GM19463 (cell line): ENCODE results near the gene COPS9.

Source experiments
- ATAC-seq: cut with Tn5 transposase; IDR thresholded peaks from one replicate; pipeline ENCODE4 v1.9.1; 2021; ENCODE audit warnings: mild to moderate bottlenecking, moderate library complexity; ENCODE audit not compliant: unreplicated experiment

The COPS9 gene

DNA sequence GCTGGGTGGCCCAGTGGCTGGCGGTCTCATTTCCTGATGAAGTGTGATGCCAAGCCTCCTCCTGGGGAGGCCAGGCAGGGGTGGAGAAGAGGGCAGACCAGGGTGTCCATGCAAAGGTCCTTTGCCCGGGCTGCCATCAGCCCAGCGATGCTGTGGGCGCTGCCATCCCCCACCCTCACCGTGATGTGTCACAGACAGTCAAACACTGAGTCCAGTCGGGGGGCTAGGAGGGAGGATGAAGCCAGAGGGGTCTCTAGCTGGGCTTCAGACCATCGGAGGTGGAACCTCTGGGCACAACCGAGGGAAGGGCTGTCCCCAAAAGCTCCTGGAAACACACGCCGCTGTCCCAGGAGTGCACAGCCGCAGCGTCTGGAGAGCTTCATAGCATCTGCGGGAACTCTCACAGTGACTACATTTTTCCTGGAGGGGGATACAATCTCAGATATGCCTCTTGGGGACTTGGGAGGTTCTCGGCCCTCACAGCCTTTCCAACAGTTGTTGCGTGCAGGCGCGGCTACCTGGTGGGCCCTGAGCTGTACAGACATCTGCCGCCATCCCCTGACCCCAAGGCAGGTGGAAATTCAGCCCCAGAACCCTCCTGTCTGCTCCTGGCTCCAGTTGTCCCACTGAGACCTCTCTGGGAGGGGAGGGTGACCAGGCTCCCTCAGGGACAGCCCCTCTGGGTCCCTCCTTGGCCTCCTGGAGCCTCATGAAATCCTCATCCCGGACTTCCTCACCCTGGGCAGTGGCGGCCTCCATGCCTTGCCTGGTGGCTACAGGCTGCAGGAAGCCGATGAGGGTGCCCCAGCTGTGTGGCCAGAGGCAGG, 30.9 kb upstream of the COPS9 start:
- ATAC-seq = no peak

DNA sequence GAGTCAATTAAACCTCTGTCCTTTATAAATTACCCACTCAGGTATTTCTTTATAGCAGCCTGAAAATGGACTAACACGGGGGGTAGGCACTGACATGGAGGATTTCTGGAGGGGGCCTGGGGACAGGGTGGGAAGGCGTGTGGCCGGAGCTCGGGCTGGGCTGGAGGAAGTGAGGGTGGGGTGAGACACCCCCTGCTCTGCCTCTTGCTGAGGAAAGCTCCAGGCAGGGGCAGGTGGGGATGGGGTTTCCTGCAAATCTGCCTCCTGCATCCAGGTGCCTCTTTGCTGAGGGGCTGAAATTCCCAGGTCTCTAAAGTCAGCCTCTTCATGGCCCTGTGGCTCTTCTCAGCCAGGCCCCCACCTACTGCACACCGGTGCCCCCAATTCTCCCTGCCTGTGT, 30.1 kb upstream of the COPS9 start:
- ATAC-seq = no peak

DNA sequence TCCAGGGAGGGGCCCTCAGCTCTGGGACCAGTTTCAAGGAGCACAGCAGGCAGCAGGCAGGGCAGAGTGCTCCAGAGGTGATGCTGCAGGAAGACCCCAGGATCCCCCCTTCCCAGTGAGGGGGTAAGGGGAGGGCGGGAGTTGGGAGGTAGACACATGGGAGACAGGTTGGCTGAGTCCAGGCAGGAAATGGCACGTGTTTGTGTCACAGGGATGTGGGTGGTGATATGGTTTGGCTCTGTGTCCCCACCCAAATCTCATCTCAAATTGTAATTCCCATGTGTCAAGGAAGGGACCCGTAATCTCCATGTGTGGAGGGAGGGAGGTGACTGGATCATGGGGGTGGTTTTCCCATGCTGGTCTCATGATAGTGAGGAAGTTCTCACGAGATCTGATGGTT, 29.6 kb upstream of the COPS9 start:
- ATAC-seq = no peak

GRCh38 chr2:240165034-240165433, 28.9 kb upstream of the COPS9 start:
- ATAC-seq = no peak

DNA sequence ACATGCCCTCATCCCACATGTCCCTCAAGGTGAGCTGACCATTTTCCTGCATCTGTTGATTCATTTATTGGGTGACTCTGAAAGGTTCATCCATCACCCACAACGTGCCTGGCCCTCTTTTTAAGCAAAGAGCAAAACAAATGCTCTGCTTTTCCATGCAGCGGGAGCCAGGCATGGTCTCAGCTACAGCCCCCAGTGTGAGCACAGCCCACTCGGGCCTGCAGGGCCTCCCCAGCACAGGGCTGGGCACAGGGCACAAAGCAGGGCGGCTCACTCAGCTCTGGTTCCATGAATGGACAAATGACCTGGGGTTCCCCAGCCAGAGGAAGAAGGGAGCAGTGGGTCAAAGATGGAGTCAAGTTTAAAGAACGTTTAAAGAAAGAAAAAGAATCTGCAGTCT, 28.5 kb upstream of the COPS9 start:
- no peak for ATAC-seq

DNA sequence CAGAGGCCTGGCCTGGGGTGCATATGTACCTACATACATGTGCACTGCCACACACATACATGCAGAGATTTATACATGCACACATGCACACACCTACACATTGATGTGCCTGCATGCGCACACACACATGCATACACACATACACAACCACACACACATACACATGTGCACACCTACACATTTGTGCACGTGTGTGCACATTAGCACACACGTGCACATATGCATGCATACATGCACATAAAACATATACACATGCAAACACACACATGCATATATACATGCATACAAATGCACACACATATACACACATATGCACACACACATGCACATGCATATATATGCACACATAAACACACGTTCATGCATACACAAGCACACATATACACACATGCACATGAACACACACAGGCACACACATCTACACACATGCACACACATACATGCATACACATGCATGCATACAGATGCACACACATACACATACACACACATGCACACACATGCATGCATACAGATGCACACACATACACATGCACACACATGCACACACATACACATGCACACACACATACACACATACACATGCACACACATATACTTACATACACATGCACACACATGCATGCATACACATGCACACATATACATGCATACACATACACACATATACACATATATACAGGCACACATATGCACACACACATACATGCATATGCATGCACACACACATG, 27.9 kb upstream of the COPS9 start:
- ATAC-seq = no peak

- ATAC-seq = no peak
Measured at GRCh38 chr2:240162939-240163714, 27.0 kb upstream of the COPS9 start.

- ATAC-seq = no peak
Measured at GRCh38 chr2:240162531-240162930, 26.4 kb upstream of the COPS9 start.

- no peak for ATAC-seq
Measured at GRCh38 chr2:240162032-240162431, 25.9 kb upstream of the COPS9 start.

- no peak for ATAC-seq
Measured at GRCh38 chr2:240161087-240161750, 25.1 kb upstream of the COPS9 start.

GRCh38 chr2:240160291-240161086, 24.4 kb upstream of the COPS9 start:
- ATAC-seq = no peak

DNA sequence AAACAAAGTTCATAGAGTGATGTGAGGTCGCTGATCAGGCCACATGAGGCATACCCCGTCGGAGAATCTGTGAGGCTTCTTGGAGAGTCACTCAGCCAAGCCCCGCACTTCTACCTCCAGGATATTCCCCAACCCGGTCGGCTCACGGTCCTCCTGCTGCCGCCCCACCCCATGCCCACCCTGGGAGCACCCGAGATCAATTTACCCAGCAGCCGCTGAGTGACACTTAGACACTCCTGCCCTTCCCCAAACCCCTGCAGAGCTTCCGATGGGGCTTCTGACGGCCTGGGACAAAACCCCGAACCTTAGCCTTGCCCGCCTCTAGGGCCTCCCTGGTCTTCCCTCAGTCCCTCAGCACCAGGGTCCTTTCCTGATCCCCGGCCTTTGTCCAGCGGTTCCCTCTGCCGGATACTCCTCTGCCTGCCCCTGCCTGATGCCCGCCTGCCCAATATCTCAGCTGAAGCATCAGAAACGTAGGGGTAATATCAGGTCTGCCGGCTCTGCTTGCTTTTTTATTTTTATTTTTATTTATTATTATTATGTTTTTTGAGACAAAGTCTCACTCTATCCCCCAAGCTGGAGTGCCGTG, 23.2 kb upstream of the COPS9 start:
- ATAC-seq = no peak

- no peak for ATAC-seq
Measured at GRCh38 chr2:240157147-240157470, 21.0 kb upstream of the COPS9 start.

DNA sequence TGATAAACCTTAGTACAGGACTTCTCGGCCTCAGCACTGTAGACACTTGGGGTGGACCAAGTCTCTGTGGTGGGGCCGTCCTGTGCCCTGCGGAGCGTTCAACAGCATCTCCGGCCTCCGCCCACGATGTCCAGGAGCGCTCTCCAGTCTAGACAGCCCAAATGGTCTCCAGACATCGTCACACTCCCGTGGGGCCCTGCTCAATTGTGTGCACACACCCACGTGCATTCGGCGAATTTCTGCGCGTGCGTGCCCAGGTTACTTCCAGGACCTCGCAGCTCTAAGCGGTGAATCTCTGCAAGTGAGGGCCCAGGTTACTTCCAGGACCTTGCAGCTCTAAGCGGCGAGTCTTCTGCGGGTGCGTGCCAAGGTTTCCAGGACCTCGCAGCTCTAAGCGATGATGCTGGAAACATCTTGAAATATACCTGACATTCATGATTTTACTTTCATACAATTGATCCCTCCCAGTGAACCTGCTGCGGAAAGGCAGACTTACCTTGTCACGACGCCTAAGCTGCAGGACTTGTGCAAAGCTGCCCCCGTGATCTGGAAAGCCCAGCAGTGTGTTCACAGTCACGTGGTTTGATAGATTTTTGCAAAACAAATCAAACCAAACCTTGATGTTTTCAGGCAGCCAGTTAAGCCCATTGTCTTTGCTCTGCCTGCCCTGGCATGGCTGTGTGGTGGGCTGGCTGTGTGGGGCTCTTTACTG, 20.5 kb upstream of the COPS9 start:
- ATAC-seq = no peak

DNA sequence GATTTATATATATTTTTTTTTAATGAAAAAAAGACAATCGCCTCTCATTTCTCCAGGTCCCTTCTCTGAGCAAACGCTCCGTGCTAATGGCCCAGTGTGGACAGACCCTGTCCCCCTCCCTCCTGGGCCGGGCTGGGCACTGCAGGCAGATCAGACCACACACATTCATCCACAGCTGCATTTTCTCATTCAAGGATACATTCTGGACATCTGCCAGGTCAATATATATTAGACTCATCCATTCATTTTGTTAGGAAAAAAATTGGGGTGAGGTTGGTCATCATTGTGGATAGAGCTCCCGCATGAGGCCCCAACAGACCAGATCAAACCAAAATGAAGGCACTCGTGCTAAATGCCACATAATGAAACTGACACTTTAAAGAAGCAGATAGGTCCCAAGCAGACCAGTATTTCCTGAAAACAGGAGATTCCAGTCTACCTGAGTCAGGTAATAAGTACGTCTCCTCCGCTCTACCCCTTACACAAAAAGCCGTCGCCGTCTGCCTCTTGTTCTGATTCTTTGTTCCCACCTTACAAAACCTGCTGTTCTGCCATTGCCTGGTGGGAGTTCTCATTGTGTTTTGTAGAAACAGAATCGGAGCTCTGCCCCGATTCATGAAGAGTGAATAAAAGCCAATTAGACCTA, 19.8 kb upstream of the COPS9 start:
- ATAC-seq = no peak

DNA sequence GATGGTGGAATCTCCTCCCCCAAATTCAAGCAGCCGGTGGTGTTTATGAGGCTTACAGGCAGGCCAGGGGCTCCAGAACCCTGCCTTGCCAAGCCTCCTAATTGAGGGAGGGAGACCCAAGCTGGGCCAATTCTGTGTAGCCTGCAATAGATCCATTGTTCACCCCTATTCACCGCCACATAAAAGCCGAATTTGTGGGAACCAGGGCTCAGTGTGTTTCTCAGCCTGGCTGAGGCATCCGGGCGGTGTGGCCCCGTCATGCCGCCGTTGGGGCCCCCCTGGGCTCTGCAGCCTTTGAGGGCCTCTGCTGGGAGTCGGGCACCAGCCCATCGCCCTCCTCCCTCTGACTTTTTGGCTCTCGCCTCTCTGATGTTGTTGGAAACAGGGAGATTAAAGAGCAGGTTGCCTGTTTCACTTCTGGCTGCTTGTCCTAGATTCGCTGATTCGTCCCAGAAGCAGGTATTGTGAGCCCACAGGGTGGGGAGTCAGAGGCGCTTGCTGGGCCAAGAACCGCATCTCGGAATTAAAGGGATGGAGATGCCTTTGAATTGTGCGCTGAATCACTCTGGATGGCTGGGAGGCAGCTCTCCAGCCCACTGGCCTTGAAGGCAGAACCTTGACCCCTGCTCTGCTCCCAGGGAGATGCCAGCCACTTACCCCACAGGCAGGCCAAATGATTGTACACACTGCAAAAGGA, 19.1 kb upstream of the COPS9 start:
- no peak for ATAC-seq

DNA sequence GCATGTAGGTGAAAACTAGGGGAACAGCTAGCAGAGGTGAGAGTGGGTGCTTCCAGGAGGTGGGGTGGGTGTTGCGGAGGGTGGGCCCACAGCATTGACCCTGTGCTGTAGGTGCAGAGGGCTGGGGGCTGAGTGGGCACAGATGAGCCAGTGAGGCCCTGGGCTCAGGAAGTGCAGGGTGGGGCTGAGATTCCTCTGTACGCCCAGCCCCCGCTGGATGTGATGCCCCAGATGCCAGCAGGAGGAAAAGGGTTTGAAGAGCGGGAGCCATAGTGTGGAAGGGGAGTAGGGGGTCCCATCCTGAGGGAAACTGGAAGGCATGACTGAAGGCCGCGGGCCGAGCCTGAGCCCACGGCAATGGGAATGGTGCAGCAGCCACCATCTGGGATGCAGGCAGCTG, 18.5 kb upstream of the COPS9 start:
- no peak for ATAC-seq

- no peak for ATAC-seq
Measured at GRCh38 chr2:240153418-240153817, 17.3 kb upstream of the COPS9 start.
